ENCODE measurements around the gene TCF12.
"Not testable (repeated sequence)": the region's sequence is repeated elsewhere in the genome, so short reads cannot be mapped to it uniquely, and the experiment has no call there.

The TCF12 gene

GRCh38 chr15:56916825-56917477, 1.5 kb upstream of the TCF12 start:
- no peak for DNase-seq

- DNase-seq, result peak in 1 of 4 experiments; percentile 16
Measured at GRCh38 chr15:56917652-56918045, 795 bp upstream of the TCF12 start.

GRCh38 chr15:56919031-56919608, 676 bp downstream of the TCF12 start:
- peak; percentile 54 to 75 (median 68) for DNase-seq

GRCh38 chr15:56919609-56920366, 1.3 kb downstream of the TCF12 start:
- DNase-seq, result peak; percentile 36 to 43 (median 40)

- no peak for DNase-seq
Measured at GRCh38 chr15:56920367-56920627, 1.9 kb downstream of the TCF12 start.

GRCh38 chr15:56923174-56923591, 4.7 kb downstream of the TCF12 start:
- no peak for DNase-seq

DNA sequence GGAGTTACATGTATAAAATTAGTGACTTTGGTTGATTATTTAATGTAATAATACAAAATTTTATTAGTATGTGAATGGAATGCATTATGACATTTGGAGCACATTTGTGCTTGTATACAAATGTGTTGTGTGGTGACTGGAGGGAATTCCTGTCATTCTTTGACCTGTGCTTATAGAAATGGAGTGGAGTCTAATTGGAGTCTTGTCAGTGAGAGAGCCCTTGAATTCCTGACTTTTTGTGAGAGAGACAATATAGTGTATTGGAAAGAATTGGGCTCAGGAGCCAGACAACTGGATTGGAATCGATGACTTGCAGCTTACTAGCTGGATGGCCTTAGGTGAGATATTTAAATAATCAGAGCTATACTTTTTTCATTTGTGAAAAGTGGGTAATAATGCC, 9.4 kb downstream of the TCF12 start:
- no peak for DNase-seq

DNA sequence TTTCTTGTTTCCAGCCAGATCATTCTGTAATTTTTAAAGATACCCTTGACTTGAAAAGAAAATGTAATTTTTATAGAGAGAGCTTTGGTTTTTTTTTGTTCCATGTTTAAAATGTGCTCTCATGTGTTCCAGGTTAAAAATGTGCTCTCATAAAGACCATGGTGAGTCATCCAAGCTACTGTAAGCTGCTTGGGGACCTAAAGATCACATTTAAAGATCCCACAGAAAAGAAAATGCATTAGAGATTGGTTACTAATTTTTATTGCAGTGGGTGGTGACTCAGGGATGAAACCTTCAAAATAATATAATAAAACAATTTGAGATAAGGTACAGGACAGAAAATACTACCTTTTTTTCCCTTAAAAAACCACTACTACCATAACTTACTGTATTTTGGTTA, 11.0 kb downstream of the TCF12 start:
- no peak for DNase-seq

DNA sequence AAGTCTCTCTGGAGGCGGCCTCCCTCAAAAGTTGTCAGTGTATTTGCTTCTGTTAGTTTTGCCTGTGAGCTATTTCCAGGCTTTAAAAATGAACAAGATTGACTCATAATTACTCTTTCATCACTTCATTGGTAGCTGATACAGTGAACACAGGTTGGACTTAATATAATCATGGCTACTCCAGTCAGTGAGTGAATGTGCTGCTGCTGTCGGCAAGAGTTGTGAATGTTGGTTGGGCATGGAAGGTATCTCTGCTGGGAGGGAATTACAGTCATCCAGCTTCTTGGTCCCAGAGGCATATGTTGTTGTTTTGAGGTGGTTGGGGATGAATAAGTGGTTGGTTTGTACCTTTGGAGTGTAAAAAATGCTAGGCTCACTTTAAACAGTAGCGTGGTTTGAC, 11.5 kb downstream of the TCF12 start:
- DNase-seq, result no peak

GRCh38 chr15:56930669-56931313, 12.3 kb downstream of the TCF12 start:
- DNase-seq, result no peak

DNA sequence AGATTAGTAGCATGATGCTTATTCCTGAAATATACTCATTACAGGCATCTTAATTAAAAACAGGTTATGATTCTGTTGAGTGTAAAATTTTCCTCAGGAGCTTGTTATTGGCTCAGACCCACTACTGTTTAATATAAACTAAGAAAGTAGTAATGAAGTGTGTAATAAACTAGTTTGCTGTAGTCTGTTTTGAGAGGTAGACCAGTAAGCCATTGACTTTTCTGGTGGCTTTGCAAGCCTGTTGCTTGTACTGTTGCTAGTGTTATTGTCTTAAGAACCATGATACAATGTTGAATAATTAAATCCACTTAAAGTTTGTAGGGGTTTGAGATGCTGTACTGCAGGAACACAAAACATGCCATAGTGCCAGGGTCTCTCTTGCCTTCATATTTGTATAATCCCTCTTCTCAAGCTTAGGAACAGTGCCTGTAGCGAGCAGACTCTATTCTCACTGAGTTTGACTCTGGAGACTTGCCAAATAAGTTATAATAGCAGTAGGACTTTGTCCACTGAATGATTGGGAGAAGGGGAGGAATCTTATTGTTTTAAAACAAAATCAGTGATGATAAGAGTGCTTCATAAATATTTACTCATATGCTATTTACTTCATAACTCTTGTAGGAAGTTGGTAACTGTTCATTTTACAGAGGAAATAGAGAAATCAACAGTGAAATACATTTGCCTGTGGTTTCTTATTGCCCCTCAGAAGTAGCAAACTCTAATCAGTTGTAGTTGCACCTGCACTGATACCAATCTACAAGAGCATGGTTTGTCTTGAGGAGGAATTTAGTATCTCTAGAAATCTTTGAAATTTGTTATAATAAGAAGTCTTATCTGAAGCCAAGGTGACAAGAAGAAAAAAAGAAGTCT, 13.4 kb downstream of the TCF12 start:
- no peak for DNase-seq

DNA sequence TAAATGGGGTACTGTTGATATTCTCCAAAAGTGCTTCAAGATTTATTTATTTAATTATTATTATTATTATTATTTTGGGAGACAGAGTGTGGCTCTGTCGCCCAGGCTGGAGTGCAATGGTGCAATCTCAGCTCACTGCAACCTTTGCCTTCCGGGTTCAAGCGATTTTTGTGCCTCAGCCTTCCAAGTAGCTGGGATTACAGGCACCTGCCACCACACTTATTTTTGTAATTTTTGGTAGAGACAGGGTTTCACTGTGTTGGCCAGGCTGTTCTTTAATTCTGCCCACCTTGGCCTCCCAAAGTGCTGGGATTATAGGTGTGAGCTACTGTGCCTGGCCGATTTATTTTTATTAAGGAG, 14.0 kb downstream of the TCF12 start:
- DNase-seq, result not testable (repeated sequence)

DNA sequence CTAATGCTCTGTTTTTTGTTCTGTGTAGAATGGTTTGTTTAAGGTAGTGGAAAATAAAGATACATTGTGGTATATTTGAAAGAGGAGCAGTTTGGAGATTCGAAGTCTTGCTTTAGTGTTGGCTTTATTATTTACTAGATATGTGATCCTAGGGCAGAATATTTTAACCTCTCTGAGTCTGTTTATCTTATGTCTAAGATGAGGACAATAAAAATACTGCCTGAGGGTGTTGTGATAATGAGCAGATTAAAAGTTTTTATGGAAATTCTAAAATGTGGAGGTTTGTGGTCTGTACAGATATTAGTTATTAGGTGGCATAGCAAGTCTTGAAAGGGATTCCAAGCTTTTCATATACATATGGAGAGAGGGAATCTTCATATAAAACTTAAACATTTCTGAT, 15.0 kb downstream of the TCF12 start:
- no peak for DNase-seq

GRCh38 chr15:56933811-56934210, 15.4 kb downstream of the TCF12 start:
- DNase-seq, result no peak

- no peak for DNase-seq
Measured at GRCh38 chr15:56934269-56934668, 15.8 kb downstream of the TCF12 start.

- no peak for DNase-seq
Measured at GRCh38 chr15:56936929-56937328, 18.5 kb downstream of the TCF12 start.

GRCh38 chr15:56939257-56939656, 20.8 kb downstream of the TCF12 start:
- DNase-seq, result no peak

DNA sequence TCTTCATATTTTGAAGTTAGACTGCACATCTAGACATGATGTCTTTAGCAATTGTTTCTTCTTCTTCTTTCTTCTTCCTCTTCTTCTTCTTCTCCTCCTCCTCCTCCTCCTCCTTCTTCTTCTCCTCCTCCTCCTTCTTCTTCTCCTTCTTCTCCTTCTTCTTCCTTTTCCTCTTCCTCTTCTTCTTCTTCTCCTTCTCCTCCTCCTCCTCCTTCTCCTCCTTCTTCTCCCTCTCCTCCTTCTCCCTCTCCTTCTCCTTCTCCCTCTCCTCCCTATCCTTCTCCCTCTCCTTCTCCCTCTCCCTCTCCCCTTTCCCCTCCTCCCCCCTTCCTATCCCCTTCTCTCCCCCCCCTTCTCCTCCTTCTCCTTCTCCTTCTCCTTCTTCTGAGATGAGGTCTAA, 21.9 kb downstream of the TCF12 start:
- DNase-seq, result no peak

DNA sequence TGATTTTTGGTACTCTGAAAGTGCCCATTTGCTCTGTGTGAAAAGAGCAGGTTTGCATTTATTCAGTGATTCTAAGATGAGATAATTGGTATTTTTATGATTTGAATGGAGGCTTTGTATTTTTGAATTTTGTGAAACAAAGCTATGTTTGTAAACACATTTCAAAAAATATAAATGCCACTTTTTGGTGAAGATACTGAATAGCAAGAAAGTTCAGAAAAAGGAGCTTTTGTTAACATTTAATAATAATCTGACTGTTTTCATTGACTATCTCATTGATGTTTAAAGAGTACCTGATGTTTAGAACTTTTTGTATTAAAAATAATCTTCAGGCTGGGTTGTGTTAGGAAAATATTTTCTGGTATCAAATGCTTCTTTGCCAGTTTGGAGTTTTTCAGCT, 23.7 kb downstream of the TCF12 start:
- no peak for DNase-seq

DNA sequence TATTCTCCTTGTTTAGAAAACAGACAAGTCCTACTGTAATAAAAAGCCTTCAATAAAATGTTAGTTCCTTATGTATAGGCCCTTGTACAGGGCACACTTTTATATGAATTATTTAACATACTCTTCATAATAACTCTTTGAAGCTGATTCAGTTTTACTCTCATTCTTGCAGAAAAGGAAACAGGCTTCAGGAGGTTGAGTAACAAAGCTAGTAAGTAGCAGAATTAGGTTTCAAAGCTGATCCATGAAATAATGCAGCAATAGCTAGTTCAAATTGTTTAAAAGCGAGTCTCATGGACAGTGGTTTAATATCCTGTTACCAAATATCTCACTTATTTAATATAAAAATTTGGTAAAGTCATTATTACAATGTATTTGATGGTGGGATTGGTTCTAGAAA, 25.0 kb downstream of the TCF12 start:
- DNase-seq, result peak in 1 of 4 experiments; percentile 19

GRCh38 chr15:56944485-56944884, 26.0 kb downstream of the TCF12 start:
- DNase-seq, result no peak

DNA sequence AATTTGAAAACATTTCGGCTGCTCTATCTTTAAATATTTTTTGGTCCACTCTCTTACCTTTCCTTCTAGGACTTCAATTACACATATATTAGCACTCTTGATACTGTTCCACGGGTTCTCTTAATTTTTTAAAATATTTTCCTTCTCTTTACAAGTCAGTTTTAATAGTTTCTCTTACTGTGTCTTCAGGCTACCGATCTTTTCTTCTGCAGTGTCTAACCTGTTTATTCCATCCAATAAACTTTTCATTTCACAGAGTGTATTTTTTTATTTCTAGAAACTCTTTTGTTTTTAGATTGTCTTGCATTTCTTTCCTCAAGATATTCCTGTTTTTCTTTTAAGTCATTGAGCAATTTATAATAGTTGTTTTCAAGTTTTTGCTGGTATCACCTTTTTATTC, 27.7 kb downstream of the TCF12 start:
- no peak for DNase-seq

Data from suppressor macrophage (primary cell).